ENCODE measurements around the gene KLF16.
A peak's percentile ranks its signal among the peaks of the same experiment; 100 is the strongest.

The KLF16 gene

DNA sequence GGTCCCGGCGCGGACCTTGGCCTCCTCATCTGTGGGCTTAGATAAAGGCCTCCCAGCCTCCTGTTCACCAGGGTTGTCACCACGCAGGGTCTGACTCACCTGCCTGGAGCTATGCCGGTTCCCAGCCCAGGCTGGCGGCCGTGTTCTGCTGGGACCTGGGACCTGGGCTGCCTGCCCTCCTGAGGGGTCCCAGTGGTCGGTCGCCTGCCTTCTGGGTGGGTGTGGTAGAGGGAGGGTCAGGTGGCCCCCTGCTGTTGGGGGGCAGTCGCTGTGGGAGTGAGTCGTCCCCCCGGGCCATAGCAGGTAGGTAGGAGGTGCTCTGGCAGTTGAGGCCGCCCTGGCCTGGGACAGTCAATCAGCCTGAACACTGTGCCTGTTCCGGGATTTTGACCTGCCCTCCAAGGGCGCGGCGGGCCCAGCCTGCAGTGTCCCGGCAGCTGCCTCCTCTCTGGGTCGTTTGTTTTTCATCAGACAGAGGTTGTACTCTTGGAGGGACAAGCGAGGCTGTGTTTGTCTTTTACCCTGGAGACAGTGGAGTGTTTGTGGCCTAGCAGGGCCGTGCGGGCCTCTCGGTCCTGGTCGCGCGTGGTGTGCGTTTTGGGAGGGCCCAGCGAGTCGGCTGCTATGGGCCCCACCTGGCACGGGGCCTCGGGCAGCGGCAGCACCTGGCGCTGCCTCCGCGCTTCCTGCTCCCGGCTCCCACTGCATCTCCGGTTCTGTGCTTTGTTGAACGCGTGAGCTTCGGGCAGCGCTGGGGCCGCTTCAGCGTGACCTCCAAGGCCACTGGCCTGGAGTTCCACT lies 44.4 kb upstream of the KLF16 start:
- DNase-seq (ENCODE audit: low read depth) = no peak
- TF ChIP-seq, protein P1, sequence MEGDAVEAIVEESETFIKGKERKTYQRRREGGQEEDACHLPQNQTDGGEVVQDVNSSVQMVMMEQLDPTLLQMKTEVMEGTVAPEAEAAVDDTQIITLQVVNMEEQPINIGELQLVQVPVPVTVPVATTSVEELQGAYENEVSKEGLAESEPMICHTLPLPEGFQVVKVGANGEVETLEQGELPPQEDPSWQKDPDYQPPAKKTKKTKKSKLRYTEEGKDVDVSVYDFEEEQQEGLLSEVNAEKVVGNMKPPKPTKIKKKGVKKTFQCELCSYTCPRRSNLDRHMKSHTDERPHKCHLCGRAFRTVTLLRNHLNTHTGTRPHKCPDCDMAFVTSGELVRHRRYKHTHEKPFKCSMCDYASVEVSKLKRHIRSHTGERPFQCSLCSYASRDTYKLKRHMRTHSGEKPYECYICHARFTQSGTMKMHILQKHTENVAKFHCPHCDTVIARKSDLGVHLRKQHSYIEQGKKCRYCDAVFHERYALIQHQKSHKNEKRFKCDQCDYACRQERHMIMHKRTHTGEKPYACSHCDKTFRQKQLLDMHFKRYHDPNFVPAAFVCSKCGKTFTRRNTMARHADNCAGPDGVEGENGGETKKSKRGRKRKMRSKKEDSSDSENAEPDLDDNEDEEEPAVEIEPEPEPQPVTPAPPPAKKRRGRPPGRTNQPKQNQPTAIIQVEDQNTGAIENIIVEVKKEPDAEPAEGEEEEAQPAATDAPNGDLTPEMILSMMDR (conservative IDR thresholded peaks at IDR 0.05; ENCODE audit: control insufficient read depth, insufficient read depth, low read depth, low read length) = no peak
- H3K4me3 ChIP-seq (ENCODE audit: control insufficient read depth, low read depth, low read length) = no peak overlapping the region

DNA sequence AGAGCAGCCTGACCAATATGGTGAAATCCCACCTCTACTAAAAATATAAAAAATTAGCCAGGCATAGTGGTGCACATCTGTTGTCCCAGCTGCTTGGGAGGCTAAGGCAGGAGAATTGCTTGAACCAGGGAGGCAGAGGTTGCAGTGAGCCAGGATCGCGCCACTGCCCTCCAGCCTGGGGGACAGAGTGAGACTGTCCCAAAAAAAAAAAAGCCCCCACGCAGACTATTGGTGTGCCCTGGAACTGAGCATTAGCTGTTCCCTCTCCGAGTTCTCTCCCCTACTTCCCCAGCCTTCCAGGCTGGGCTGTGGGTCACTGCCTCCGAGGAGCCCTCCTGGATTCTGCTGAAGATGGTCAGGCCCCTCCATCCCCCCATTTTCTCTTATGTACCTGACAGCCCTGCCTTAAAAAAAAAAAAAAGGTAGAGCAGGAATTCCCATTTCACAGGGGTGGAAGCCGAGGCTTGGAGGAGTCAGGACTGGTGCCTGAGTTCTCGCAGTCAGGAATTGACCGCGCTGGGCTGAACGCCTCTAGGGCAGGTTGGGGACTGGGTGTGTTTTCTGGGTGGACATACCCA lies 43.7 kb upstream of the KLF16 start:
- DNase-seq (ENCODE audit: low read depth) = no peak
- H3K4me3 ChIP-seq (ENCODE audit: control insufficient read depth, low read depth, low read length) = no peak overlapping the region
- TF ChIP-seq, protein P1 (conservative IDR thresholded peaks at IDR 0.05; ENCODE audit: control insufficient read depth, insufficient read depth, low read depth, low read length) = no peak

DNA sequence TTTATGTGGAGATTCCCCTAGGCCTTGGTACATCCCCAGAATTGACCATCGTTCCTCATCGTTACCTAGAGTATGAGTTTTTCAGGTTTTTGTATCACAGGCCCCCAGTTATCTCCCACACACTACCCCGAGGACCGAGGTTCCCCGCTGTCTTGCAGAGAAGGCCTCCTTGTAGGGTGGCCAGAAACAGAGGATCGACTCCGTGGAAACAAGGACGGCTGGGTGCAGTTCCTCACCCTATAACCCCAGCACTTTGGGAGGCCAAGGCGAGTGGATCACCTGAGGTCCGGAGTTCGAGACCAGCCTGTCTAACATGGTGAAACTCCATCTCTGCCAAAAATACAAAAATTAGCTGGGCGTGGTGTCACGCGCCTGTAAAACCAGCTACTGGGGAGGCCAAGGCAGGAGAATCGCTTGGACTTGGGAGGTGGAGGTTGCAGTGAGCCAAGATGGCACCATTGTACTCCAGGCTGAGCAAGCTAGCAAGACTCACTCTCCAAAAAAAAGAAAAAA lies 42.5 kb upstream of the KLF16 start:
- no peak for DNase-seq (ENCODE audit: low read depth)
- TF ChIP-seq, protein P1 (conservative IDR thresholded peaks at IDR 0.05; ENCODE audit: control insufficient read depth, insufficient read depth, low read depth, low read length) = no peak
- peak overlapping the region; percentile 68 for H3K4me3 ChIP-seq (ENCODE audit: control insufficient read depth, low read depth, low read length)

DNA sequence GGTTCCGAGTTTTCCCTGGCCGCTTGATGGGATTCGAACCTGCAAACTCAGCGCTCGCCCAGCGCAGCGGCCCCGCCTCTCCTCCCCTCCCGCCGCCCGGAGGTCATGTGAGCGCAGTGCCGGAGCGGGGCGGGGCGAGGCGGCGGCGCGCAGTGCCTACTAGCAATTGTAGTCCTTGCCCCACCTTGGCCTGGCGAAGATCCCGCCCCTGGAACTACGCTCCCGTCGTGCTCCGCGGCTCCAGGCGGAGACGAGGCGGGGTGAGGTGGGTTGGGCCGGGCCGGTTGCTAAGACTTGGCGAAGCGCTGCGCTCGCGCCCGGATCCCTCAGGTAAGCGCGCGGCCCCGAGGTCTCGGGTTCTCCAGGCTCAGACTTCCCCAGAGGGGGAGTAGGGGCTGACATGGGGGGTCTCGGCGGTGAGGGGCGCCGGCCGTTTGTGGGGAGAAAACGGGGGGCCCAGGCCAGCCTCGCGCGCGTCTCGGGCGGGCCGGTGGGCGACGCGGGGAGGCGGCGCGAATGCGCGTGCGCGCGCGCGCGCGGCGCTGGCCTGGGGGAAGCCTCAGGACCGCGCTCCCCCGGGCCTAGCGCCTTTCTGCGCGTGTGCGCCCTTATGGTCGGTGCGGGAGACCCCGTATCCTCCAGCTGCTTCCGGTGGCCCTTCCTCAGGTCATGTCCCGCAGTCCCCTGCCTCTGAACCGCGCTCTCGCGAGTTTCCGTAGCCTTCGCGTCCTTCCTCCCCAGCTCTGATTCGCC lies 41.9 kb upstream of the KLF16 start, which contains the start of the genes ADAT3 and SCAMP4:
Gene ADAT3, plus strand, starts transcription at position 290 of the 753 bp plus-strand sequence. CDS start 6,649 bp downstream, outside the sequence.
Gene SCAMP4, plus strand, starts transcription at position 290 of the 753 bp plus-strand sequence. CDS start 9,621 bp downstream, outside the sequence.
- peak within 1 kb of the TSS; percentile 68 for H3K4me3 ChIP-seq (ENCODE audit: control insufficient read depth, low read depth, low read length)
- TF ChIP-seq, protein P1 (conservative IDR thresholded peaks at IDR 0.05; ENCODE audit: control insufficient read depth, insufficient read depth, low read depth, low read length) = no peak
- DNase-seq (ENCODE audit: low read depth) = peak; percentile 98

DNA sequence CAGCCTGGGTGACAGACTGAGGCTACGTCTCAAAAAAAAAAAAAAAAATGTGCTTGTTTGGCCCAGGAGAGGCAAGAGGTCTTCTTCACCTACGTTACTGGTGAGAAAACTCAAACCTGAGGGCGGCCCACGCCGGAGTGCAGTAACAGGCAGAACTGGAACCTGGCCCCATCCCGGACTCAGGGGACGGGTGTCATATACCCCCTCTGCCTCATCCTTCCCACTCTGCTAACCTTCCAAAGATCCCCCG lies 41.4 kb upstream of the KLF16 start:
- no peak for DNase-seq (ENCODE audit: low read depth)
- TF ChIP-seq, protein P1 (conservative IDR thresholded peaks at IDR 0.05; ENCODE audit: control insufficient read depth, insufficient read depth, low read depth, low read length) = no peak
- peak overlapping the region; percentile 26 for H3K4me3 ChIP-seq (ENCODE audit: control insufficient read depth, low read depth, low read length)

DNA sequence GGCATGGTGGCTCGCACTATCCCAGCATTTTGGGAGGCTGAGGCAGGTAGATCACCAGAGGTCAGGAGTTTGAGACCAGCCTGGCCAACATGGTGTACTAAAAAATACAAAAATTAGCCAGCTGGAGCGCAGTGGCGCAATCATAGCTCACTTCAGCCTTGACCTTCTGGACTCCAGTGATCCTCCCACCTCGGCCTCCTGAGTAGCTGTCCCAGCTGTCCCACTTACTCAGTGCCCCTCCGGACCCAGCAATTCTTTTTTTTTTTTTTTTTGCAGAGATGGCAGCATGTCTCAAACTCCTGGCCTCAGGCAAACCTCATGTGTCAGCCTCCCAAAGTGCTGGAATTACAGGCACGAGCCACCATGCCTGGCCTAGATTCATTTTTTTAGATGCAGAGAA lies 39.5 kb upstream of the KLF16 start:
- DNase-seq (ENCODE audit: low read depth) = no peak
- TF ChIP-seq, protein P1 (conservative IDR thresholded peaks at IDR 0.05; ENCODE audit: control insufficient read depth, insufficient read depth, low read depth, low read length) = no peak
- H3K4me3 ChIP-seq (ENCODE audit: control insufficient read depth, low read depth, low read length) = no peak overlapping the region

Measured in fibroblast of mammary gland (primary cell).